Measurements from ENCODE around the gene RNF144A.

GRCh38 chr2:6992794-6993228, 75.6 kb downstream of the RNF144A start:
- no peak for TF ChIP-seq CTCF (IDR thresholded peaks at IDR 0.05)
- TF ChIP-seq POLR2A (IDR thresholded peaks at IDR 0.05) = no peak
